ENCODE data around the gene CDPF1. TPM values are rescaled to one million over a fixed set of nuclear protein-coding genes. Genes with fewer than 3 reads are reported as not detected.
A peak's percentile ranks its signal among the peaks of the same experiment; 100 is the strongest.

The CDPF1 gene
- total RNA-seq, 2 donors from 2014 or later: 5.5 to 8.1 TPM

DNA sequence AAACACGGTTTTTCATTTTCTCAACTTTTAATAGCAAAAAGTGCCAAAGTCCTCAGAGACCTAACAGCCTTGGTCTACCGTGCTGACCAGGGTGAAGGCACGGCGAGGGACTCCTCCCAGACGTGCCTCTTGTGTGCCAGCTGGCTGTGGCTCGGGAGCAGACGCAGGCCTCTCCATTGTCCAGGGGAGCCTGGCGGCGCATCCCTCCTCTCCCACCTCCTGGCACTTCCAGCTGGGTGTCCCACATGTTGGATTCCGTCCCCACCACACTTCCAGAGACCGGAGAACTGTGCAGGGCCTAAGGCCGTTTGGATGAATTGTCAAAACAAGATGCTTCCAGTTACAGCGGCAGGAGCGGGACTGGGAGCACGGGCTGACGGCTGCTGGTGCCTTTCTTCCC is 11.6 kb downstream of the CDPF1 start:
- intact Hi-C loops (cut with DNase I, micrococcal nuclease): no loop called here
- ATAC-seq (no peak), DNase-seq (no peak)

DNA sequence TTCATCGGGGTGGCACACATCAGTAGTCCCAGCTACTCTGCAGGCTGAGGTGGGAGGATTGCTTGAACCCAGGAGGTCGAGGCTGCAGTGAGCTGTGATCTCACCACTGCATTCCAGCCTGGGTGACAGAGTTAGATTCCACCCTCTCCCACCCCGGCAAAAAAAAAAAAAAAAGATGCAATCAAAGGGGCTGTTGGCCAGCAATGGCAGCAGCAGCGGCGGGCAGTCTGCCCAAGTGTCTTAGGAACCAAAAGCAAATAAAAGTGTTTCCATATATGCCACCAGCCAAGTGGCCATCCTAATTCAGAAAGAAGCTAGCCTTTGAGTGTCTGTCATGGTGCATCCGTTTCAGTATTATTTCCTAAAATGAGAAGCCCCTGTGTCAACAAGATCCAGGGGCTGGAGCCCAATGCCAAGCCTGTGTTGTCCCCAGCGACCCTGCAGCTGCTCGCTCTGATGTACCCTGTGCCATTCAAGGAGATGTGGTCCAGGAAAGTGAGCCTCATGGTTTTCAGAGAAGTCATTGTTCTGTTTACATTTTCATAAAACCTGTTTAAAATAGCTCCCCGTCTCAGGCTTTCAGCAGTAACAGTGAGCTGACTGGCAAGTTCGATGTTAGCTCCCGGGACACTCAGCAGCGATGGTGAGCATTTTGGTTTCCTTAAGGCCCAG is 12.5 kb downstream of the CDPF1 start:
- ATAC-seq (no peak), DNase-seq (no peak)
- intact Hi-C loops (cut with DNase I, micrococcal nuclease): no loop called here

DNA sequence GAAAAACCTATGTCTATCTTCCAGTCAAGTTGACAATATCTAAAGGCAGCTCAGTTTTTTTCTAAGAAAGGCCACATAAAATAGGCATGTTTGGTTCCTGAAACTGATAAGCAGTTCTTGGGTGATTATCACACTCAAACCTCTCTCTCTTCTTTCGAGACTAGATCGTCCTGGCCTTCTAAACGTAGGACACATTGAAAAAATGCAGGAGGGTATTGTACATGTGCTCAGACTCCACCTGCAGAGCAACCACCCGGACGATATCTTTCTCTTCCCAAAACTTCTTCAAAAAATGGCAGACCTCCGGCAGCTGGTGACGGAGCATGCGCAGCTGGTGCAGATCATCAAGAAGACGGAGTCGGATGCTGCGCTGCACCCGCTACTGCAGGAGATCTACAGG is 15.1 kb downstream of the CDPF1 start:
- intact Hi-C loops (cut with DNase I, micrococcal nuclease): no loop called here
- ATAC-seq: no peak

DNA sequence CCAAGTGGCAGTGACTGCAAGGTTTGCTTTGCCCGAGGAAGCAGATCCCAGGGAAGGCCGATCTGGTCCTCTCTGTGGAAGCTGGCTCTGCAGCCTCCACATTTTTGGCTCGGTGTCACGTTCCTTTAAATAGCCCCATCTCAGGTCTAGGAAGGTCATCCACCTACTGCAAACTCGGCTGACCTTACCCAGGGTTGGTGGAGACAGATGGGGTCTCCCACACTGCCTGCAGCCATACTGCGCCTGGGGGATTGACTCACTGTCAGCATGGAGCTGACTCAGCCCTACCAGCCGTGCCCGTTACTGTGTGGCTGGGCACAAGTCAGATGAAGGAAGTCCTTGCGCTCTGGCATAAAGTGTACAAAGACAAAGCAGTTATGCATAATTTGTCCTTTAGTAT is 16.9 kb downstream of the CDPF1 start:
- intact Hi-C loops (cut with DNase I, micrococcal nuclease): no loop called here
- no peak for DNase-seq
- ATAC-seq: peak; percentile 39

More for the DNA sequence above, 15.1 kb downstream of the CDPF1 start:
- DNase-seq: no peak

DNA sequence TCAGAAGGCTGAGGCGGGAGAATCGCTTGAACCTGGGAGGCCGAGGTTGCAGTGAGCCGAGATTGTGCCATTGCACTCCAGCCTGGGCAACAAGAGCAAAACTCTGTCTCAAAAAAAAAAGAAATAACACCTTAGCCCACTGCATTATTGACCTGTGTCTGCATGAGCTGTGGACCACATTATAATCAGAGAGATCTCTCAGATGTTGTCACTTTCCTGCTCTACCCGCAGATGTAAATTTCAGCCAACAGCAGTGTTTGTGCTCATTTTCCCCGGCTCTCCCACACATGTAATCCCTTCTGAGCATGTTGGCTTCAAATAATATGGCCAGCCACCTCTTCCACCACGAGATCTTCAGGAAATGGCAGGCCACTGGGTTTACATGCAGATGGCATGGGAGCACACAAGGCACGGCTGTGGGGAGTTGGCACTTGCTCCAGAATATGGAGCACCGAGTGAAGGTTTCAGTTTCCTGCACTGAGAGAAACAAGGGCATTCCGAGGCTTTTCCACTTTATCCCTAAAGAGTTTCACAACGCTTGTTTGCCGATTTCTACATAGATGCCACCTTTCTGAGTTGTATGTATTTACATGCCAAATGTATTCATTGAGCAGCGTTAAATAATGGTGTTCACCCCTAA is 19.7 kb downstream of the CDPF1 start:
- ATAC-seq (no peak), DNase-seq (no peak)
- intact Hi-C loops (cut with DNase I, micrococcal nuclease): no loop called here

DNA sequence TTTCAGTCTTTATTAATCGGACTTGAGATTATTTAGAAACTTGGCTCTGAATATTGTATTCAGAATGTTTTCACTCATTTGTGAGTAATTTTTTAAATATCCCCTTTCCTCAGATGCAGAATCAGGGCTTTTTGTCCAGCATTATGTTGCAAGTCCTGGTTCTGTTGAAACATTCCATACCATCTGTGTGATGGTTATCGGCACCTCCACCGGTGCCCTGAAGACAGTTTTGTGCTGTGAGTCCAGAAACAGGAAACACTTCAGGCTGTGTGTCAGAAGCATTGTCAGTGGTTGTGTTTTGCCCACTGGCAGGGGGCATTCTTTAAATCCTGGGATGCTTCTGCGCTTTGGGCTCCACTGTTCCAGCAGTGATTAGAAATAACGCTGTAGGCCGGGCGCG is 20.4 kb downstream of the CDPF1 start:
- DNase-seq: no peak
- no peak for ATAC-seq
- intact Hi-C loops (cut with DNase I, micrococcal nuclease): no loop called here

DNA sequence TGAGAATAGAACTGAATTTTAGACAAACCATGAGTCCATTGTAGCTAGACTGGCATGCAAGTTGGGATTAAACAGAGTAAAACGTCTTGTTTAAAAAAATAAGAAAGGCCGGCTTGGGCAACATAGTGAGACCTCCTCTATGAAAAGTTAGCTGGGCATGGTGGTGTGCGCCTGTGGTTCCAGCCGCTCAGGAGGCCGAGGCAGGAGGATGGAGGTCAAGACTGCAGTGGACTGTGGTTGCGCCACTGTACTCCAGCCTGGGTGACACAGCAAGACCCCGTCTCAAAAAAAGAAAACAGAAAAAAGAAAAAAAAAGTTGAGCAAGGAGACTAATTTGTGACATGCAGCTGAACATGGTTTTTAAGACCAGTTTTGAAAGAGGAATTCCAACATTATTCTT is 23.5 kb downstream of the CDPF1 start:
- intact Hi-C loops (cut with DNase I, micrococcal nuclease): no loop called here
- ATAC-seq: no peak
- DNase-seq: no peak

DNA sequence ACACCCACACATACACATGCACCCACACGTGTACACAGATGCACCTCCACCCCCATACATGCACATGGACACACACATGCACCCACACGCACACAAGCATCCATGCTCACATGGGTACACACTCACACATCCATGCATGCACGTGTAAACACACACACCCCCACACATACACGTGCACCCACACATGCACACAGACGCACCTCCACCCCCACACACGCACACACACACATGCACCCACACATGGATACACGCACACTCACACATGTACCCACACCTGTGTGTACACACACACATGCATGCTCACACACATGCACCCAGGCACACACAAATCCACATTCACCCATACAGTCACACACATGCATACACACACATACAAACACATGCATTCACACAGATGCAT is 24.5 kb downstream of the CDPF1 start:
- ATAC-seq (peak; percentile 11), DNase-seq (no peak)
- intact Hi-C loops (cut with DNase I, micrococcal nuclease): no loop called here

DNA sequence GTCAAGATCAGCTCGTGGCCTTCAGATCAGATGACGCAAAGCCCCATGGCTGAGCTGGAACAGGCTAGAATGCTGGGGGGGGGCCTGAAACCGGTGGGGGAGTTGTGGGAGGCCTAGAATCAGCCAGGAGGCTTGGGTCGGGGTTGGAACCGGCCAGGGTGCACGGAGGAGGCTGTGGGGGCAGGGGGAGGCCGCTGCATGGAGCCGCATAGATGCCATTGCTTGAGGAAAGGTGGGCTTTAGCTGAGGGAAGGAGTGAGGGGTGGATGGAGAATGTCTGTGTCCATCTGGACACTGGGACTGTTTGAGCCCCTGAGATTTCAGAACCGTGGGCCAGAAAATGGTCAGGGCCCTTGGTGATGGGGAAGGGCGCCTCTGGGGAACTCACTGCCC is 25.2 kb downstream of the CDPF1 start:
- intact Hi-C loops (cut with DNase I, micrococcal nuclease): no loop called here
- DNase-seq: no peak
- no peak for ATAC-seq

DNA sequence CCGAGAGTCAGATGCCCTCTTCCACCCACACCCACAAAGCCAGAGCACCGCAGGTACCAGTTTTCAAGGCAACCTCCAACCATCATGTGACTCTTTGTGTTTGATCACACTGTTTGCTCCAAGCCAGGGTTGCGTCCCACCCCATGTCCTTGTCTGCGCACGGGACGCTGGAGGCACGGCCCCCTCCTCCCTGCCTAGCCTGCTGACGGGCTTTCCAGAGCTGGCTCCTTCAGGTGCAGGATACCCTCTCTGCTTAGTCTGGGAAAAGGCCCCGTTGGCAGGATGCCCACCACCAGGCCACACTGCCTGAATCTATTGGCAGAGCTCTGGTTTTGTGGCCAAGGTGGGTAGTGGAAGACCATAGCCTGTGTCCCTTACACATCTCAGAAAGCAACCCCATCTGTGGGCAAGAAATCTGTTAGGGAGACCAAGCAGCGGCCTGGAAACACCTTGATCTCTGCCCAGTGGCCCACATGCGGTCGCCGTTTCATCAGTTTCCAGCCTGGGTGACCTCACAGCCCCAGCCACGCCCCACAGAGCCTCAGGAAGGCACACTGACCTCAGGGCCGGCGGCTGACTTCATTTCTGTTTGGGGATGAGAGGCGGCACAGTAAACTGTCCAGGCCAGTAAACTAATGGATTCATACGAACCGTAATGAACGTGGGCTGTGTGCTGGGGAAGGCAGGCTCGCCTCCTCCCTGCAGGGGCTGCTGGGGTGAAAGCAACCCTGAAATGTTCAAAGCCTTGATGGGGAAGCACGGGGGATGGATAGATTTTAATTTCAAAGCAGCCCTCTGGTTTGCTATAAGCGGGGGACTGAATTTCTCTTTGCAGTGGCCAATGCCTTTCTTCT is 25.8 kb downstream of the CDPF1 start:
- no peak for DNase-seq
- intact Hi-C loops (cut with DNase I, micrococcal nuclease): no loop called here
- ATAC-seq: no peak

DNA sequence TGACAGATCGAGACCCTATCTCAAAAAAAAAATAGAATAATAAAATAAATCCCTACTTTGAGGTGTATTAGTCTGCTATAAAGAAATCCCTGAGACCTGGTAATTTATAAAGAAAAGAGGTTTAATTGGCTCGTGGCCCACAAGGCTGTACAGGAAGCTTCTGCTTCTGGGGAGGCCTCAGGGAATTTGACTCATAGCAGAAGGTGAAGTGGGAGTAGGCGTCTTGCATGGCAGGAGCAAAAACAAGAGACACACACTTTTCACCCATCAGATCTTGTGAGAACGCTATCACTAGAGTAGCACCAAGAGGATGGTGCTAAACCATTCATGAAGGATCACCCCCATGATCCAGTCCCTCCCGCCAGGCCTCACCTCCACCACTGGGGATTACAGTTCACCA is 29.2 kb downstream of the CDPF1 start:
- intact Hi-C loops (cut with DNase I, micrococcal nuclease): no loop called here
- ATAC-seq (no peak), DNase-seq (no peak)

DNA sequence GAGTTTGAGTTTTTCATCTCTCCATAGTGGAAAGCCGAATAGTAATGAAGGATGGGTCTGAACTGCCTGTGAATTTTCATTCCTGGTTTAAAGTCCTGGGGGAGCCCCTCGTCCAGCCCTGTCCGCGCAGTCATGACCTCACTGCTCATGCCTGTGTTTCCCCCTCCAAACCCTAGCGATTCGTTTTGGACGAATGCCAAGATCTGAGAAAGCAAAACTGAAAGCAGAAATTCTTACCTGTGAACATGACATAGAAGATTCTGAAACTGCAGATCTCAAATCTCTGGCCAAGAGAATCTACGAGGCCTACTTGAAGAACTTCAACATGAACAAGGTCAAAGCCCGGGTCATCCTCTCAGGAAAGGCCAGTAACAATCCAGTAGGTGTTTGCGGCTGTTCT is 30.5 kb downstream of the CDPF1 start:
- intact Hi-C loops (cut with DNase I, micrococcal nuclease): no loop called here

DNA sequence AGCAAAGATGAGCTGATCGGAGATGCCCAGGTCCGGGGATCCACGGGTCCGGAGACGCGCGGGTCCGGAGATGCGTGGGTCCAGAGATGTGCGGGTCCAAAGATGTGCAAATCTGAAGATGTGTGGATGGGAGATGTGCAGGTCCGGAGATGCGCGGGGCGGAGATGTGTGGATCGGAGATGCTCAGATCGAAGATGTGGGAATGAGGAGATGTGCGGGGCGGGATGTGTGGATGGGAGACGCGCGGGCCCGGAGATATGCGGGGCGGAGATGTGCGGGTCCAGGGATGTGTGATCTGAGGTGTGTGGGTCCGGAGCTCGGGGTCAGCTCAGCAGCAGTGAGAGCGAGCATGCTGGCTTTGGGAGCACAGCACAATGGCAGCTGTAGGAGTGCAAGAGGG is 35.5 kb downstream of the CDPF1 start:
- DNase-seq: no peak
- intact Hi-C loops (cut with DNase I, micrococcal nuclease): no loop called here
- ATAC-seq: no peak

More for the DNA sequence above, 30.5 kb downstream of the CDPF1 start:
- no peak for DNase-seq
- ATAC-seq: peak; percentile 30

DNA sequence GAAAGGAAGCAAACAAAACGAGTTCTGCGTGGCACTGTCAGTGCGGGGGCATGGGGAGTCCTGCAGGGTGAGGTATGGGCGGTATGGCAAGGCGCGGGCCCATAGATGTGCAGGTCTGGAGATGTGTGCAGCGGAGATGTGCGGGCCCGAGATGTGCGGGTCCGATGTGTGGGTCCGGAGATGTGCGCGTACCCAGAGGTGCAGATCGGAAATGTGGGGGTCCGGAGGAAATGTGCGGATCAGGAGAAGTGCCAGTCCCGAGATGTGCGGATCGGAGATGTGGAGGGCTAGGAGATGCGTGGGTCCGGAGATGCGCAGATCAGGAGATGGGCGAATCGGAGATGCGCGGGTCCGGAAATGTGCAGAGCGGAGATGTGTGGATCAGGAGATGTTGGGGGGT is 35.9 kb downstream of the CDPF1 start:
- ATAC-seq (no peak), DNase-seq (no peak)
- intact Hi-C loops (cut with DNase I, micrococcal nuclease): no loop called here

DNA sequence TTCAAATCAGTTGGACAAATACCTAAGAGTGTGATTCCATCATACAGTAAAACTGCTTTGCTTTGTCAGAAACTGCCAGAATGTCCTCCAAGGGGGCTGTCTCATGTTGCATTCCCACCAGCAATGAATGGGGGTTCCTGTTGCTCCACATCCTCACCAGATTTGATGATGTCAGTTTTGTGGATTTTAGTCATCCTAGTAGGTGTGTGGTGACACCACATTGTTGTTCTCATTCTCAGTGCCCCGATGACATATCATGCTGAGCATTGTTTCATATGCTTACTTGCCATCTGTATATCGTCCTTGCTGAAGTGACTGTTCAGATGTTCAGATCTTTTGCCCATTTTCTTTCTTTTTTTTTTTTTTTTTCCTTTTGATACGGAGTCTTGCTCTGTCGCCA is 37.0 kb downstream of the CDPF1 start:
- DNase-seq: no peak
- intact Hi-C loops (cut with DNase I, micrococcal nuclease): no loop called here
- ATAC-seq: no peak

DNA sequence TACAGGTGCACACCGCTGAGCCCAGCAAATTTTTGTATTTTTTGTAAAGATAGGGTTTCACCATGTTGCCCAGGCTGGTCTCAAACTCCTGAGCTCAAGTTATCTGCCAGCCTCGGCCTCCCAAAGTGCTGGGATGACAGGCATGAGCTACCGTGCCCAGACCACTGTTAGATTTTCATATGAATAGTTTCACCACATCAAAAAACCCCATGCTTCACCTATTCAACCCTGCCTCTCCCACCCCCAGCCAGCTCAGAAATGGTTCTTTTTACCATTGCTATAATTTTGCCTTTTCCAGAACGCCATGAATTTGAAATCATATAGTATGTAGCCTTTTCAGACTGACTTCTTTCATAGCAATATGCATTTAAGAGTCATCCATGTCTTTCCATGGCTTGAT is 37.9 kb downstream of the CDPF1 start:
- ATAC-seq: no peak
- intact Hi-C loops (cut with DNase I, micrococcal nuclease): no loop called here

DNA sequence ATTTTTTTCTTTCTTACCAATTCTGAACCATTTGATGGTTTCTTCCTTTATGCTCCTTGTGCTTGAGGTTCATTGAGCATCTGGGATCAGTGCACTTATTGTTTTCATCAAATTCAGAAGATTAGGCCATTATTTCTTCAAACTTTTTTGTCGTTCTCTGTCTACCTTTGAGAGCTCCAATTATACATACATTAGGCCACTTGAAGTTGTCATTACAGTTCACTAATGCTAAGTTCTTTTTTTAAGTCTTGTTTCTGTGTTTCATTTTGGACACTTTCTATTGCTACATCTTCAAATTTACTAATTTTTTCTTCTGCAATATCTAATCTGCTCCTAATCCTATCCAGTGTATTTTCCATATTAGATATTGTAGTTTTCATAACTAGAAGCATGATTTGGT is 40.8 kb downstream of the CDPF1 start:
- DNase-seq: no peak
- ATAC-seq: no peak
- intact Hi-C loops (cut with DNase I, micrococcal nuclease): no loop called here

More for the DNA sequence above, 37.9 kb downstream of the CDPF1 start:
- no peak for DNase-seq

DNA sequence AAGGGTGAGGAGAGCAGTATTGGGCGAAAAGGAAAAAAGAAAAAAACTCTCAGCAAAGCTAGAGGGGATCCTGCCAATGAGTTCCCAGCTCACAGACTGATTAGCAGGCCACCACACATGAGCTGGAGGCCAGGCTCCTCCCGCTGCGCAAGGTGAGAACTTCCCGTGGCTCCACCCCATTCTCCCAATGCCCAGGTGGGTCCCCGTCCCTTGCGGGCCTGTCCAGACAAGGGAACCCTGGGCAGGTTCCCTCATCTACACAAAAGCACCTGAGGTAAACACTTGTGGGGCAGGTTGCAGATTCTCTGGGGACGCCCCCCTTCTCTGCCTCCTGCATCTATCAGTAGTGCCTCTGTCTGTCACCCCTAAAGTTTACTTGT is 46.5 kb downstream of the CDPF1 start:
- intact Hi-C loops (cut with DNase I, micrococcal nuclease): no loop called here
- DNase-seq (peak; percentile 65 to 74), ATAC-seq (peak; percentile 56)

DNA sequence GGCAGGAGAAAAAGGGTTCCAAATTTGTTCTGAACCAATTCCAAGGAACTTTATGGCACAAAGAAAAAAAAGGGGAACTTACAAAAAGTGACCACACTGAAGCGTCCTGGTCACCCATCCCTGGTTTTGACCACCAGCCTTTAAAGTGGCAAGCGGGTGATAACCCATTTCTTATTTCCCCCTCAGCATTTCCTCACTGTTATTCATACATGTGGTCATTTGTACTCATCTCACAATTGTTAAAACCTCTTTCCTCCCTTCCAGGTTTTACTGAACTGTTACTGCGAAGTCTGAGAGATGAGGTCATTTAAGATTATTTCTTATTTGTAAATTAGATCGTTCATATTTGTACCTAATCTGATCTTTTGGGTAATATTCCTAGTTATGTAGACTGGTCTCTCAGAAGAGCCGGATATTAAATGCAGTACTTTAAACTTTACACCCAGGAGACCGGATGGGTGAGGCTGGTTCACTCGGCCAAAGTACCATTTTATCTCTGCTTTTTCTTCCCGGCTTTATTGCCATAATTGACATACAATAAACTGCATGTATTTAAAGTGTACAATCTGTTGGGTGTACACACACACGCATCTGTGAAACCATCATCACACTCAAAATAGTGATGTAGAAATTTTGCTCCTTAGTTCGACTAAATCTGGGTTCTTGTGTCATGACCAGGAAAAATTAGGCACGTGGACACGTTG is 47.0 kb downstream of the CDPF1 start:
- intact Hi-C loops (cut with DNase I, micrococcal nuclease): no loop called here
- peak in 1 of 2 donors; percentile 58 for DNase-seq
- peak; percentile 79 for ATAC-seq
